ENCODE data around the gene KIAA1217. TPM values are rescaled to one million over a fixed set of nuclear protein-coding genes. Genes with fewer than 3 reads are reported as not detected.

The KIAA1217 gene
- total RNA-seq, 1 experiment from 2014 or later: 18.6 TPM

- Histone ChIP-seq H3K27me3 (ENCODE audit: insufficient read depth, low read length) (no peaks in the 10 kb centered on the region), H3K4ac (ENCODE audit: low read depth, low read length) (no peak overlapping the region), H3K18ac (ENCODE audit: insufficient read length, low read depth, low read length) (no peak overlapping the region), H3K4me1 (ENCODE audit: insufficient read depth, low read length) (peaks cover 14% of the 10 kb centered on the region), H2AK5ac (ENCODE audit: insufficient read length, low read length) (no peak overlapping the region), H3K9me3 (ENCODE audit: control insufficient read depth, low read depth, low read length) (no peaks in the 10 kb centered on the region), H4K8ac (replicated peaks; ENCODE audit: insufficient read length, low read depth, low read length) (no peak overlapping the region), H2BK12ac (ENCODE audit: insufficient read length, low read depth, low read length) (no peak overlapping the region), H2BK120ac (ENCODE audit: low read depth, low read length, poor library complexity, severe bottlenecking) (no peak overlapping the region), H3K4me2 (ENCODE audit: insufficient read depth, insufficient read length, low read length) (no peak overlapping the region), H2BK15ac (ENCODE audit: low read depth, low read length) (no peak overlapping the region), H3K23ac (ENCODE audit: insufficient read length, low read depth, low read length) (no peak overlapping the region), H4K20me1 (ENCODE audit: control insufficient read depth, insufficient read depth, insufficient read length) (no peaks in the 10 kb centered on the region), H2BK20ac (ENCODE audit: low read depth, low read length, poor library complexity, severe bottlenecking) (no peak overlapping the region), H4K91ac (ENCODE audit: insufficient read length, low read depth, low read length) (no peak overlapping the region), H2BK5ac (ENCODE audit: insufficient read length, low read length) (no peak overlapping the region), H3K9ac (ENCODE audit: extremely low read depth, insufficient read length, low read length) (no peak overlapping the region), H3K79me2 (ENCODE audit: insufficient read depth, low read length) (no peaks in the 10 kb centered on the region), H3K14ac (ENCODE audit: insufficient read depth, low read length) (no peak overlapping the region), H2AFZ (ENCODE audit: low read length) (no peak overlapping the region), H3K79me1 (ENCODE audit: insufficient read depth, low read depth, low read length, poor library complexity, severe bottlenecking) (no peaks in the 10 kb centered on the region), H3K27ac (ENCODE audit: insufficient read length, low read depth, low read length) (no peak overlapping the region), H3K56ac (ENCODE audit: insufficient read length, low read depth, low read length) (no peak overlapping the region), H4K5ac (ENCODE audit: insufficient read length, low read depth, low read length) (no peak overlapping the region), H3T11ph (ENCODE audit: low read length) (no peak overlapping the region), H3K23me2 (ENCODE audit: insufficient read length, low read depth, low read length, poor library complexity, severe bottlenecking) (no peaks in the 10 kb centered on the region)
- no CpG with 5 or more reads among the region's 1 CpG for WGBS (ENCODE audit: extremely low coverage, insufficient read length, low lambda C conversion rate)
- no peak overlapping the region for H3K4me3 Mint-ChIP-seq
- no peaks in the 10 kb centered on the region for H3K9me3 Mint-ChIP-seq
- H3K27me3 Mint-ChIP-seq (ENCODE audit: low read depth): no peaks in the 10 kb centered on the region
- H3K27ac Mint-ChIP-seq: no peak overlapping the region
- peaks cover 35 to 43% of the 10 kb centered on the region in 2 experiments for H3K4me1 Mint-ChIP-seq
- no peak for DNase-seq
- TF ChIP-seq CTCF (conservative IDR thresholded peaks at IDR 0.05): no peak
- peaks cover 8 to 17% (median 12%) of the 10 kb centered on the region in 3 experiments for H3K36me3 Mint-ChIP-seq (ENCODE audit: insufficient read depth in 1 of 3, low read depth in 3 of 3)
These were observed 226.4 kb downstream of the KIAA1217 start for GRCh38 chr10:24435374-24435773.

Measured in H9 (cell line).